T-helper 2 cell treated with Interferon-gamma antibody and Interleukin-4, amounts not matched to agents 5 μg/mL and 100 μg/mL, for 36 hours (primary cell): ENCODE data around the gene BTBD10.

ENCODE experiments used
- DNase-seq: peaks from one replicate; pipeline ENCODE4 v3.0.0; 2021; ENCODE audit warnings: low spot score
- H3K27ac Mint-ChIP-seq: one replicate; pipeline ENCODE4 v1.8.0; 2021; ENCODE audit warnings: mild to moderate bottlenecking, mixed read lengths
- H3K27me3 Mint-ChIP-seq: one replicate; pipeline ENCODE4 v1.8.0; 2021; ENCODE audit warnings: low read depth, mixed read lengths
- H3K36me3 Mint-ChIP-seq: one replicate; pipeline ENCODE4 v1.8.0; 2021; ENCODE audit warnings: low read depth, mixed read lengths
- H3K4me1 Mint-ChIP-seq: one replicate; pipeline ENCODE4 v1.8.0; 2021; ENCODE audit warnings: low read depth, mixed read lengths
- H3K4me3 Mint-ChIP-seq: one replicate; pipeline ENCODE4 v1.8.0; 2022; ENCODE audit warnings: mild to moderate bottlenecking, moderate library complexity, mixed read lengths
- H3K9me3 Mint-ChIP-seq: one replicate; pipeline ENCODE4 v1.8.0; 2021; ENCODE audit warnings: mixed read lengths

Gene BTBD10

DNA sequence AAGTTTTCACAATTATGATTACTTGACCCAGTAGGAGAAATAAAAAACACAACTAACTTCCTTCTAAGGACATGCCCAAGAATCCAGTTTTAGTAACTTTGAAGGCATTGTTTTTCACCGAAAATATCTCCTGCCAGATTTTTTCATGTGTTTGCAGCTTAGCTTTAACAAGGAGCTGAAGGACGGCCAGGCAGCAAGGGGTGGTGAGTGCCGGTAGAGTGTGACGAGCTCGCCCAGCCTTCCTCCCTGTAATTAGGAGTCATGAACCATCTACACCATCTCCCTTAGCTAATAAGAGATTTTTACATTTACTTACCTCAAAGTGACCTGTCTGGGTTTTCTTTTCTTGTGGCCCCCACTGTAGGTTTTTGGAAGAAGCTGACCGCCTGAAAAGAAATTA, 113.4 kb downstream of the BTBD10 start:
- H3K4me1 Mint-ChIP-seq, result peaks cover 11% of the 10 kb centered on the region
- no peak for DNase-seq
- H3K9me3 Mint-ChIP-seq, result no peaks in the 10 kb centered on the region
- H3K36me3 Mint-ChIP-seq, result peaks cover 2% of the 10 kb centered on the region
- H3K27me3 Mint-ChIP-seq, result no peaks in the 10 kb centered on the region
- H3K27ac Mint-ChIP-seq, result no peak overlapping the region
- no peak overlapping the region for H3K4me3 Mint-ChIP-seq

DNA sequence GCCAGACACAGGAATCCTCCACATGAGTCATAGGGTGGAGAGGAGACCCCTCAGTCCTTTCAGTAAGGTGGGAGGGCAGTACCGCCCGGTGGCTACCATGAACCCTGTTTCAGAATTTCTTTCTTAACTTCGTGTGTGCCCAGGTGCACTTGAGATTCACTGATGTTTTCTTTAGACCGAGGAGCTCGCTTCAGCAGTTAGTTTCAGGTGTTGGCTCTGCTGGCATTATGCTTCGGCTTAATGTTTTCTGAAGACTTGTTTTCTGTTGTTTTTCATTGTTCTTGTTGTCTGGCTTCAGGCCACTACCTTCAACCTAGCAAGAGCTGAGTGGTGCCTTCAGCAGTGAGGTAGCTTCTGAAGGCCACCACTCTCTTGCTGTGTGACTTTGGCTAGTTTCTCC, 114.0 kb downstream of the BTBD10 start:
- Mint-ChIP-seq H3K27ac (no peak overlapping the region), H3K4me1 (peaks cover 12% of the 10 kb centered on the region), H3K9me3 (no peaks in the 10 kb centered on the region), H3K4me3 (no peak overlapping the region), H3K27me3 (no peaks in the 10 kb centered on the region), H3K36me3 (peaks cover 2% of the 10 kb centered on the region)
- no peak for DNase-seq

DNA sequence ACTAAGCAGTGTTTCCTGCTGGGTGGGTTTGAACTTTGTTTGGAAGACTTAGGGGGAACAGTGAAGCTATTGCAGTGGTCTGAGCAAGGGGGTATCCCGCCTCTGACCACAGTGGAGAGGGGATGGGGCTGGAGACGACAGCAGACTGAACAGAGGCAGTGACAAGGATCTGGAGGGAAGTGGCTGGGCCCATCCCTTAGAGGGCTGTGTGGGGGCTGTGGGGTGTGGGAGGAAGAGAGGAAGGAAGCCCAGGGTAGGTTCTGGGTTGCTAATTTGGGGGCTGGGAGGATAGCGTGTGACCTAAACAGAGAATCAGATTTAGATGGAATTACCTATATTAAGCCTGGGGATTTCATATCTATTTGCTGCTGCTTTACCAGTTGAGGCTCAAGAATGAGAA, 114.7 kb downstream of the BTBD10 start:
- H3K36me3 Mint-ChIP-seq, result peaks cover 2% of the 10 kb centered on the region
- H3K4me3 Mint-ChIP-seq, result no peak overlapping the region
- no peaks in the 10 kb centered on the region for H3K27me3 Mint-ChIP-seq
- H3K9me3 Mint-ChIP-seq, result no peaks in the 10 kb centered on the region
- no peak overlapping the region for H3K27ac Mint-ChIP-seq
- H3K4me1 Mint-ChIP-seq, result peaks cover 12% of the 10 kb centered on the region
- DNase-seq, result no peak

DNA sequence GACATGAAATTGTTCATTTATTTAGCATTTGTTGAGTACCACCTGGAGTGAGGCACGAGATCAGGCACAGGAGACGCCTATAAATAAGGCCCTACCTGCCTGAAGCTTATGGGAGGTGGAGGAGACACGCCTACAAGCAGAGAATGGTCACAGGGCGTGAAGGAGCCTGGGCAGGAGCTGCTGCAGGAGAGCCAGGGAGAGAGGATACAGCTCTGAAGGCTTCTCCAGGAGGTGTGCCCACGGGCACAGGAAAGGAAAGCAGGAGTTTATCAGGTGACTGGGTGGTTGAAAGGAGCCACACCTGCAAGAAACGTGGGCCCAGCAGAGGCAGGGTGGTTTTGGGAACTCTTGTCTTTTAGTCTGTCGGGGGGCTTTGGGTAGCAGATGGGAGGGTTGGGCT, 115.1 kb downstream of the BTBD10 start:
- Mint-ChIP-seq H3K27ac (no peak overlapping the region), H3K4me1 (peaks cover 12% of the 10 kb centered on the region), H3K4me3 (no peak overlapping the region)

DNA sequence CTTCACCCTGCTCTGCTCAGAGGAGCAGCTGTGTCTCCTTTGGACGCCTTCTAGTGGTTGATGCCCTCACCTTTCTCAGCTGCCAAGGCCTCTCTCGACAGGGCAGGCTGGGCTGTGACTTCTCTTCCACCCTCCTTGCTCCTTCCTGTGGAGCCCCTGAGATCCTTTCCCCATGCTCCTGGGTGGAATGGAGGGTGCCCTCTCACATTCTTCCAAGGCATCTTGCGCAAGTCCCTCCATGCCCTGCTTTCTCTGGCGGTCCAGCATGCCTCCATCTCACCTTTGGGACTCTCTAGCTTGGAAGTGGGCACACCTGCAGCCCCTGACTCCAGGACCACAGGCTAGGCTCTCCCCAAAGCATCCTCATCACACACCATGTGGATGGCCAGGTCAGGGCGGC, 116.6 kb downstream of the BTBD10 start:
- Mint-ChIP-seq H3K27me3 (no peaks in the 10 kb centered on the region), H3K27ac (no peak overlapping the region), H3K4me3 (no peak overlapping the region), H3K9me3 (no peaks in the 10 kb centered on the region), H3K4me1 (peaks cover 12% of the 10 kb centered on the region), H3K36me3 (no peaks in the 10 kb centered on the region)
- DNase-seq, result no peak

More for the DNA sequence above, 115.1 kb downstream of the BTBD10 start:
- peaks cover 2% of the 10 kb centered on the region for H3K36me3 Mint-ChIP-seq
- no peaks in the 10 kb centered on the region for H3K27me3 Mint-ChIP-seq
- no peaks in the 10 kb centered on the region for H3K9me3 Mint-ChIP-seq
- DNase-seq, result no peak

DNA sequence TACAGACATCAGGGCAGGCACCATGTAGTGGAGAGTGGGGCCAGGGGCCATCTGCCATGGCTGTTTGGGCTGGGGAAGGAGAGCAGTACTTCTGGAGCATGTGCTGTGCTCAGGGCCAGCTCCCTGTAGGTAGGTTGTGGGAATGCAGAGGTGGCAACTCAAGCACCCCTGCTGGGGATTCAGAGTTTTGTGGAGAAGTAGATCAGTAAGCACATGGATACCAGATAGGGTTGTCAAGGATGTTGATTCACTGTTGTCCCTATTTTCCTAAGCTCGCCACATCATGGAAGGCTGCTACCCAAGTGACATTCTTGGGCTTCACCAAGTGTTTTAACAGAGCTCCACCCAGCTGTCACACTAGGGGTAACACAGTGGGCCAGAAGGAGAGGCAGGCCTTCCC, 118.2 kb downstream of the BTBD10 start:
- peaks cover 15% of the 10 kb centered on the region for H3K4me1 Mint-ChIP-seq

DNA sequence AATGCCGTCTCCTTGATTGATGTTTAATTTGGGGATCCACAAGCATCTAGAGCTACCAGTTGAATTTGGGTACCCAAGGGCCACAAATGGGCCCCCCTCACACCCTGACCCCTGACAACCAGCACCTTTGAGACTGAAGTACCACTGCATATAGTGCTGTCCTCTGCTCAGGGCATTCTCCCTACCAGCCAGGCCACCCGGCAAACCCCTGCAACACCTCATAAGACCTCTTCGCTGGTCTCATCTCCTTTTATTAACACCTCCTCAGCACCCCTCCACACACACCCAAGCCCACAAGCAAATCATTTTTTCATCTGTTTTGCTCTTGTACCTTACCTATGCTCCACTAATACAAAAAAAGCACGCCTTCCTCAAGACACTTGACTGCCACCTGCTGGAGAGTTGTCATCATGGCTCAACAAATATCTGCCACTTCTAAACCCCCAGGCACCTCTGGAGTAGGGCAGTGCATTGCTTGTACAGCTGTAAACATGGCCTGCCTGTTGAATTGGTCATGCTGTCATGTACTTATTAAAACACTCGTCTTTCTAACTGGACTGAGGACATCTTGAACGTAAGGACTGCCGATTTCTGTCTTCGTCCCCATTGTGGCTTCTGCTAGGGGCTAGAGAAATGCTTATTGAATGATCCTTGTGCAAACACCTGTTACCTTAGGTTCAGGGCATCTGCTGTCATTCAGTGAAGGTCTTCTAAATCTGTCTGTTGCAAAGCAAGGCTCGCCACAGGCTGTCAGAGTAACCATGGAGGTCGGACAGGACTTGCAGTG, 118.9 kb downstream of the BTBD10 start:
- Mint-ChIP-seq H3K27me3 (no peaks in the 10 kb centered on the region), H3K9me3 (no peaks in the 10 kb centered on the region), H3K4me1 (peaks cover 22% of the 10 kb centered on the region), H3K27ac (no peak overlapping the region), H3K36me3 (no peaks in the 10 kb centered on the region), H3K4me3 (no peak overlapping the region)
- DNase-seq, result peak; percentile 32

More for the DNA sequence above, 118.2 kb downstream of the BTBD10 start:
- Mint-ChIP-seq H3K27ac (no peak overlapping the region), H3K4me3 (no peak overlapping the region), H3K27me3 (no peaks in the 10 kb centered on the region), H3K9me3 (no peaks in the 10 kb centered on the region), H3K36me3 (no peaks in the 10 kb centered on the region)
- no peak for DNase-seq

DNA sequence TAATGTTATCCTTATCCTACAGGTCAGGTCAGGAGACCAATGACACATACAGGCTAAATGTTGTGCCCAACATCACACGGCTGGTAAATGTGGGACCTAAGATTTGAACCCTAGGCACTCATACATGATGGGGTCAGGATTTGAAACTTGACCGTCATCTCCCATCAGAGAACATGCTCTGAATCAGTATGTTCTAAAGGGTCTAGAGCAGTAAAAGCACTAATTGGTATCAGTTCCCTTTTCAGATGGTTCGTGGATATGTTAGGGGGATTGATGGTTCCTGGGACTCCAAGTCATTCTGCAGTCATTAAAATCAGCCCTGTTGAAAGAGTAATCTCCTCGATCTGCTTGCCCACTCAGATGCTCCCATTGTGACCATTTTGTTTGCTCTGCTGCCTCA, 120.0 kb downstream of the BTBD10 start:
- Mint-ChIP-seq H3K4me1 (peaks cover 27% of the 10 kb centered on the region), H3K27ac (no peak overlapping the region), H3K4me3 (no peak overlapping the region), H3K27me3 (no peaks in the 10 kb centered on the region), H3K36me3 (no peaks in the 10 kb centered on the region), H3K9me3 (no peaks in the 10 kb centered on the region)
- no peak for DNase-seq

DNA sequence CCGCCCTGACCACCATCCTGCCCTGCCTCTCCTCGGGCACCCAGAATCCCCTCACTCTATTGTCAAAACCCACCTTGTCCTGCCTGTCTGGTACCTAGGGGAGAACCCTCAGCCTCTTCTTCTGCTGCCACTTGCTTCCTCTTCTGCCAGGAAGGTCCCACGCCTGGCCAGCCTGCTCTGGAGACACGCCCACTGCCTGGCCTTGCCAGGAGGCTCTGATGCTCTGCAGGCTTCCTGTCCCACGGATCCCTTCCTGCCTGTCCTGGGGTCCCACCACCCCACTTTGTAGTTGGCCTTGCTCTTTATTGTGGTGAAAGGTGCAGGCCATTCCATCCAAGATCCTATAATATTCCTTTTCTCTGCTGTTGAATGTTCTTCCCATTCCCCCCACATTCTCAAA, 122.0 kb downstream of the BTBD10 start:
- no peak for DNase-seq
- Mint-ChIP-seq H3K9me3 (no peaks in the 10 kb centered on the region), H3K36me3 (no peaks in the 10 kb centered on the region), H3K27ac (no peak overlapping the region), H3K4me3 (no peak overlapping the region), H3K27me3 (no peaks in the 10 kb centered on the region), H3K4me1 (peaks cover 31% of the 10 kb centered on the region)

DNA sequence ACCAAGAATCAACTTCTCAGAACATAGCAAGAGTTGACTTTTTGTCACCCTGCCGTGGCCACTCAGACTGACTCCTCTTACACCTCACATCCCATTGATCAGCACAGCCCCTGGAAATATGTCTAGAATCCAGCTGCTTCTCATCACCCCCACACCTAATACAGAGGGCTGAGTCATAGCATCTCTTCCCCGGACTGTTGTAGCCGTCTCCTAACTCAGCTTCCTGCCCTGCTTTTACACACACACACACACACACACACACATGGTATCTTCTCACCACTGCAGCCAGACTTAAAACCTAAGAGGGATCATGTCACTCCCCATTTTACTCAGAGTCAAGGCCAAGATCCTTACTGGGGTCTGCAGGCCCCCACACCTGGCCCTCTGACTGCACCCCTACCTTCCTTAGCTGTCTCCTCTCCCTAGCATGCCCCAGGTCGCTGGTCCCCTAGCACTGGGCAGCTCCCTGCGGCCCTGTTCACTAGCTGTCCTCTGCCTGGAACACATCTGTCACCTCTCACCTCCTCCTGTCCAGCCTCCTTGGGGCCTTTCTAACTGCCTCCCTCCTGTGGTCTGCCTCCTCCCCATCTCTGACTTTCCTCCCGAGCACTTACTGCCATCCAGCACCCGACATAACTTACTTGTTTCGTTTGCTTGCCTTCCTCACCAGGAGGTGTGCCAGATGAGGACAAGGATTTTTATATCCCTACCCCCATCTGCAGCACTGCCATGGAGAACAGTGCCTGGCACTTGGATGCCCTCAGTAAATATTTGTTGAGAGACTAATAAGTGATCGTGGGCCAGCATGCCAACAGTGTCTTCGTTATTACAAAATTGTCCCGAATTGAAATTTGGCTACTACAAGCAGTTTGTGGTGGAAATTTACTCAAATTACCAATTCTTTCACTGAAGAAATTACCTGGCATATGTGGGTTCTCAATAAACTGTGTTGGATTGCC, 123.5 kb downstream of the BTBD10 start:
- Mint-ChIP-seq H3K9me3 (no peaks in the 10 kb centered on the region), H3K27ac (peak overlapping the region; percentile 16), H3K4me3 (peak overlapping the region; percentile 65), H3K36me3 (no peaks in the 10 kb centered on the region), H3K4me1 (peaks cover 33% of the 10 kb centered on the region), H3K27me3 (no peaks in the 10 kb centered on the region)
- no peak for DNase-seq

DNA sequence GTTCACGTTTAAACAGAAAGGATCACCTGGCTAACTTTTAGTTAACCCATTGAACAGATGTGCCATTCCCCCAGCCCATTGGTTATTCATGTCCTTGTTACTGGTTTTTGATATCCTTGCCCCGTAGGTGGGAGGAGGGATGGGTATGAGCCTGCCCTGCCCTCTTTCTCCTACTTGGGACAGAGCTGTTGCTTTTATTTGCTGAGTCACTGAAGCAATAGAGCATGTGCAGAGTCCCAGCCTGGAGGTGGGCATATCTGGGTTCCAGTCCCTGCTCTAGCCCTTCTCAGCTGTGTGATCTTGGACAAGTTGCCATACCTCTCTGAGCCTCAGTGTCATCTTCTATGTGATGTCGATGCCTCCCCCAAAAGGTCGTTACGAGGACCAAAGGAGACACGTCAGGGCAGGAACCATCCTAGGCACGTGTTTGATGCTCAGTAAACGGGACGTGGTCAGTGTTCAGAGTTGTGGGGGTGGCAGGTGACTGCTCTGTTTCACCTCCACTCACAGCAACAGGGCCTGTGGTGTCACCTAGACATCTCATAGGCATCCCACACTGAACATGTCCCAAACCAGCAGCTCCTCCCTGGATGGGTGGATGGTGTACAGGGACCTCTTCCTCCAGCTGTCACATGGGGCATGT, 124.5 kb downstream of the BTBD10 start:
- no peaks in the 10 kb centered on the region for H3K27me3 Mint-ChIP-seq
- peaks cover 31% of the 10 kb centered on the region for H3K4me1 Mint-ChIP-seq
- H3K4me3 Mint-ChIP-seq, result peak overlapping the region; percentile 65
- H3K27ac Mint-ChIP-seq, result peak overlapping the region; percentile 67
- H3K36me3 Mint-ChIP-seq, result no peaks in the 10 kb centered on the region
- peak; percentile 20 for DNase-seq
- no peaks in the 10 kb centered on the region for H3K9me3 Mint-ChIP-seq

DNA sequence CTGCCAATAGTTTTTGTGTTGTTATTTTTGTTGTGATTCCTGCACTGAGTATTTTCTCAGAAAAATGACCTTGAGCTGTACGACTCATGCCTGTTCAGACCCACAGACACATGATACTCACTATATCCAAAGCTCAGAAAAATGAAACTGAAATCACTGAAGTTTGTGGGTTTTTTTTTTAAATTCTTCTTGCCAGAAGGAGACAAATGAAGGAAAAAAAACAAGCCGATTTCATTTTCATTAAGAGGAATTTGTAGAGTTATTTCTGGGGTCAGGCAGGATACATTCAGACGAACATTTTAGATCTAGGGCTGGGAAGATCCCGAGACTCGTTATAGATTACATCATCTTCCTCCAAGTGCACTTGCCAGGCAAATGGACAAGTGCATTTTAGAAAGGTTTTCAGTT, 125.0 kb downstream of the BTBD10 start:
- no peak for DNase-seq
- H3K27ac Mint-ChIP-seq, result peak overlapping the region; percentile 67
- peaks cover 31% of the 10 kb centered on the region for H3K4me1 Mint-ChIP-seq
- H3K9me3 Mint-ChIP-seq, result no peaks in the 10 kb centered on the region
- H3K27me3 Mint-ChIP-seq, result no peaks in the 10 kb centered on the region
- no peaks in the 10 kb centered on the region for H3K36me3 Mint-ChIP-seq
- H3K4me3 Mint-ChIP-seq, result peak overlapping the region; percentile 65
